ENCODE measurements around the gene ITGB4.

The ITGB4 gene

DNA sequence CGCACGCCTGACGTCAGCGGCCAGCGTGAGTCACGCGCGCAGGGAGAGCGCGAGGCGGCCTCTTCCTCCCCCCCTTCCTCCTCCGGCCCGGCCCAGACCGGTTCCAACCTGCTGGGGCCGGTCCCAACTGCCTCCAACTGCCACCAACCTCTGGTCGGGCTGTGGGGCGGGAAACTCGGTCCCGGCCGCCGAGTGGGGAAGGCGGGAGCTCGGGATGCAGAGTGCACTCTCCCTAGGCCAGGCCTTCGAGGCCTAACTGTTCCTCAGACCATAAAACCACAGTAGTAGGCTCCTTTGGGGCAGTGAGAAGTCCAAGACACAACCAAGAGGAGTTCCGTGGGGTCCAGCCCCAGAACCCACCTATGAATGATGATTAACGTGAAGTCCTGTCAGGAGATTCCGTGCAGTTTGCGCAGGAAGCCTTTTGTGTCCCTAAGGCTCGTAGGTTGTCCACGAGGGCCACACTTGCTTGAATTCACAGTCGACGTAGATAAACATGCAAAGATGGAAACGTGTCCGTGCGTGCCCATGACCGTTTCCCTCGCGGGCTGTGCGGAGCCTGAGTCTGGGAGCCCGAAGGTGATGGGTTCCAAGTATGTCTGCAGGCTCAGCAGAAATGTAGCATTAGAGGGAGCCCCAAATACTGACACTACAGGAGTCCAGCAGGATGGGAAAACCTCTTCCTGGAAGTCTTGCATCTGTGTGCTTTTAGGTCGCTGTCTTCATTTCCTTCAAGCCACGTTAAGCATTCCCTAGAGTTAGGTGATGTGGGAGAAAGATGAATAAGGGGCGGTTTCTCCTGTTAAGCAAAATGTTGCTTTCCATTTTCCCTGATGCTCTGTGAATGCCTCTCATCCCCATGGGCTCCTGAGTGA, 64.0 kb downstream of the ITGB4 start:
- H3K9me3 ChIP-seq (ENCODE audit: insufficient read depth, low read length, severe bottlenecking) = no peaks in the 10 kb centered on the region
- H3K27me3 ChIP-seq (ENCODE audit: insufficient read depth, low read length, poor library complexity) = no peaks in the 10 kb centered on the region
- H3K4me3 ChIP-seq (ENCODE audit: low read depth in 1 of 2, low read length in 2 of 2) = peak overlapping the region; percentile 33 to 63
- ATAC-seq (ENCODE audit: insufficient read depth, low read depth) (peak; percentile 74), DNase-seq (peak; percentile 93)
- peaks cover 10% of the 10 kb centered on the region for H3K36me3 ChIP-seq (ENCODE audit: insufficient read depth, low read length)
- peak overlapping the region; percentile 27 for H2AFZ ChIP-seq (ENCODE audit: low read depth, low read length)
- H3K4me1 ChIP-seq (ENCODE audit: insufficient read depth, low read length) = peaks cover 48% of the 10 kb centered on the region
- H3K4me2 ChIP-seq (ENCODE audit: insufficient read depth, low read length) = peak overlapping the region; percentile 71
- H3K27ac ChIP-seq (ENCODE audit: low read length) = peak overlapping the region; percentile 98
- H3K79me2 ChIP-seq (ENCODE audit: insufficient read depth, low read length) = peaks cover 59% of the 10 kb centered on the region
- no peak for TF ChIP-seq EZH2 (IDR thresholded peaks at IDR 0.05; ENCODE audit: borderline replicate concordance, low read depth, low read length, severe bottlenecking)
- TF ChIP-seq, protein P1, sequence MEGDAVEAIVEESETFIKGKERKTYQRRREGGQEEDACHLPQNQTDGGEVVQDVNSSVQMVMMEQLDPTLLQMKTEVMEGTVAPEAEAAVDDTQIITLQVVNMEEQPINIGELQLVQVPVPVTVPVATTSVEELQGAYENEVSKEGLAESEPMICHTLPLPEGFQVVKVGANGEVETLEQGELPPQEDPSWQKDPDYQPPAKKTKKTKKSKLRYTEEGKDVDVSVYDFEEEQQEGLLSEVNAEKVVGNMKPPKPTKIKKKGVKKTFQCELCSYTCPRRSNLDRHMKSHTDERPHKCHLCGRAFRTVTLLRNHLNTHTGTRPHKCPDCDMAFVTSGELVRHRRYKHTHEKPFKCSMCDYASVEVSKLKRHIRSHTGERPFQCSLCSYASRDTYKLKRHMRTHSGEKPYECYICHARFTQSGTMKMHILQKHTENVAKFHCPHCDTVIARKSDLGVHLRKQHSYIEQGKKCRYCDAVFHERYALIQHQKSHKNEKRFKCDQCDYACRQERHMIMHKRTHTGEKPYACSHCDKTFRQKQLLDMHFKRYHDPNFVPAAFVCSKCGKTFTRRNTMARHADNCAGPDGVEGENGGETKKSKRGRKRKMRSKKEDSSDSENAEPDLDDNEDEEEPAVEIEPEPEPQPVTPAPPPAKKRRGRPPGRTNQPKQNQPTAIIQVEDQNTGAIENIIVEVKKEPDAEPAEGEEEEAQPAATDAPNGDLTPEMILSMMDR (IDR thresholded peaks at IDR 0.05; ENCODE audit: borderline replicate concordance, extremely low read depth, low read length, poor library complexity, severe bottlenecking) = no peak
- 0 out of 2 replicates have a peak, but pooled peaks cover under 1% of the 10 kb centered on the region for H4K20me1 ChIP-seq (ENCODE audit: insufficient read depth, low read length)
- peak overlapping the region; percentile 87 for H3K9ac ChIP-seq (ENCODE audit: low read depth, low read length)

DNA sequence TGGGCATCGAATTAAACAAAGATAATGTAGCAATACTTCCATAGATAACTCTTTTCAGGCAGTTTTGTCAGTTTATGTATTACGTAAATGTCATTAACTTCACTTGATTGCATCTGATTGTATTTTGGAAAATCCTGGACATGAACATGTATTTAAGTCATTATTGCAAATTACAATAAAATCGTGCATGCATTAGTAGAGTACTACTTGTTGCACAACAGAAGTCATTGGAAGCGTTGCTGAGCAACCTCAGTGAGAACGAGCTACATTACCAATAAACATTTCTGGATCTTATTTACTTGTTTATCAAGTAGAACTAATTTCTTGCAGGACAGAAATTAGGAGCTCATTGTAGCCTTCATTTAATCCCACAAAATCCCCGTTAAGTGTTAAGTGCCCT, 70.0 kb downstream of the ITGB4 start:
- no peak for TF ChIP-seq EZH2 (IDR thresholded peaks at IDR 0.05; ENCODE audit: borderline replicate concordance, low read depth, low read length, severe bottlenecking)
- TF ChIP-seq, protein P1 (IDR thresholded peaks at IDR 0.05; ENCODE audit: borderline replicate concordance, extremely low read depth, low read length, poor library complexity, severe bottlenecking) = no peak
- H3K36me3 ChIP-seq (ENCODE audit: insufficient read depth, low read length) = peaks cover 60% of the 10 kb centered on the region
- H3K4me3 ChIP-seq (ENCODE audit: low read depth in 1 of 2, low read length in 2 of 2) = no peak overlapping the region
- H3K27me3 ChIP-seq (ENCODE audit: insufficient read depth, low read length, poor library complexity) = no peaks in the 10 kb centered on the region
- no peak overlapping the region for H3K9ac ChIP-seq (ENCODE audit: low read depth, low read length)
- no peak for ATAC-seq (ENCODE audit: insufficient read depth, low read depth)
- peaks cover 20% of the 10 kb centered on the region for H4K20me1 ChIP-seq (ENCODE audit: insufficient read depth, low read length)
- no peak for DNase-seq
- H3K27ac ChIP-seq (ENCODE audit: low read length) = no peak overlapping the region
- H3K9me3 ChIP-seq (ENCODE audit: insufficient read depth, low read length, severe bottlenecking) = no peaks in the 10 kb centered on the region
- H3K4me1 ChIP-seq (ENCODE audit: insufficient read depth, low read length) = peaks cover 12% of the 10 kb centered on the region
- H3K79me2 ChIP-seq (ENCODE audit: insufficient read depth, low read length) = peaks cover 98% of the 10 kb centered on the region
- no peak overlapping the region for H2AFZ ChIP-seq (ENCODE audit: low read depth, low read length)
- no peak overlapping the region for H3K4me2 ChIP-seq (ENCODE audit: insufficient read depth, low read length)

DNA sequence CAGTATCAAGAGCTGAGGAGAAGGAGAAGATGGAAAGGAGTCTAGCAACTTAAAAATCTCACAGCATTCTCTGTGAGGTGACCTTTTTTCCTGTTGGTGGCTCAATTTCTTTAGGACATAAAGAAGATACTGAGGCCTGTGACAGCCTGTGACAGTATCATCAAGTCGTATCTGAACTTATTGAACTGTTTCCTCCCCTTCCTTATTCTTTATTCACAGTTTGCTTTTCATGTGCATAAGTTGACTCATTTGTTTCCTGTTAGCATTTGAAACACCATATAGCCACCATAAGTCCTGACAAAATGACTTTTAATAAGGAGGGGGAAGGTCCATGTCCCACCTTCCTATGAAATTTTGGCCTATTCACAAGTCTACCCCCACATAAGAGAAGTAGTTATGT, 72.2 kb downstream of the ITGB4 start:
- peaks cover 95% of the 10 kb centered on the region for H3K79me2 ChIP-seq (ENCODE audit: insufficient read depth, low read length)

More for the DNA sequence above, 72.2 kb downstream of the ITGB4 start:
- no peaks in the 10 kb centered on the region for H3K27me3 ChIP-seq (ENCODE audit: insufficient read depth, low read length, poor library complexity)
- ATAC-seq (ENCODE audit: insufficient read depth, low read depth) (no peak), DNase-seq (no peak)
- H3K9ac ChIP-seq (ENCODE audit: low read depth, low read length) = no peak overlapping the region
- TF ChIP-seq, protein P1 (IDR thresholded peaks at IDR 0.05; ENCODE audit: borderline replicate concordance, extremely low read depth, low read length, poor library complexity, severe bottlenecking) = no peak
- TF ChIP-seq EZH2 (IDR thresholded peaks at IDR 0.05; ENCODE audit: borderline replicate concordance, low read depth, low read length, severe bottlenecking) = no peak
- no peak overlapping the region for H3K4me3 ChIP-seq (ENCODE audit: low read depth in 1 of 2, low read length in 2 of 2)
- no peak overlapping the region for H3K27ac ChIP-seq (ENCODE audit: low read length)
- H4K20me1 ChIP-seq (ENCODE audit: insufficient read depth, low read length) = peaks cover 22% of the 10 kb centered on the region
- H3K9me3 ChIP-seq (ENCODE audit: insufficient read depth, low read length, severe bottlenecking) = no peaks in the 10 kb centered on the region
- H2AFZ ChIP-seq (ENCODE audit: low read depth, low read length) = no peak overlapping the region
- no peaks in the 10 kb centered on the region for H3K4me1 ChIP-seq (ENCODE audit: insufficient read depth, low read length)
- H3K4me2 ChIP-seq (ENCODE audit: insufficient read depth, low read length) = no peak overlapping the region
- peaks cover 70% of the 10 kb centered on the region for H3K36me3 ChIP-seq (ENCODE audit: insufficient read depth, low read length)
